HepG2 (cell line): Measurements from ENCODE around the gene ASTN1. TPM values are rescaled to one million over a fixed set of nuclear protein-coding genes. Genes with fewer than 3 reads are reported as not detected.

ENCODE experiments used
- ATAC-seq: fragments of 200-7000 bp; cut with Tn5 transposase; 3 replicates; pipeline ENCODE4 v1.9.1; 2020; ENCODE audit warnings: mild to moderate bottlenecking, moderate library complexity
- BruUV-seq: library from RNA; stranded (reverse); fragments of 400-500 nt; replicated peaks from 2 replicates; lab custom pipeline; 2021; lab: Mats Ljungman, UMichigan
- CTCF ChIA-PET: fragments of 300-600 bp; formaldehyde crosslinking; extraction: SDS; loops from one replicate; lab custom pipeline; 2021; ENCODE audit warnings: low total read pairs, inconsistent platforms, low intra/inter-chr PET ratio; lab: Yijun Ruan, JAX
- POLR2A ChIA-PET: fragments of 350-600 bp; sonication (Branson Sonifier 250); formaldehyde crosslinking; loops from one replicate; lab custom pipeline; 2020; ENCODE audit warnings: antibody characterized with exemption, inconsistent platforms; lab: Yijun Ruan, JAX
- DNase-seq: peaks from one replicate; pipeline ENCODE4 v3.0.0-alpha.2; 2015; ENCODE audit warnings: low spot score
- FAIRE-seq: peaks from 3 replicates; lab custom pipeline; 2011; peaks lifted over from hg19 to GRCh38; lab: Jason Lieb, UNC
- H2AFZ ChIP-seq: one replicate; pipeline ENCODE4 v1.6.1; 2011; ENCODE audit warnings: low read length, inconsistent platforms
- H3K27ac ChIP-seq: fragments of 300-600 bp; 3 replicates; pipeline ENCODE4 v1.8.0; 2011; ENCODE audit warnings: mixed run types, mild to moderate bottlenecking, mixed read lengths, low read length, inconsistent platforms; ENCODE audit not compliant: insufficient read depth; ENCODE audit errors: extremely low read length
- H3K27me3 ChIP-seq, 2 experiments: fragments of 200-600 bp in 1 of 2; 2 replicates in 1 of 2; 3 replicates in 1 of 2; pipeline versions ENCODE4 v1.6.0 to v1.8.0; 2011; ENCODE audit warnings: low read length in 2 of 2, mild to moderate bottlenecking in 2 of 2, moderate library complexity in 2 of 2, inconsistent platforms in 1 of 2; ENCODE audit not compliant: insufficient read depth in 2 of 2, control insufficient read depth in 1 of 2
- H3K36me3 ChIP-seq, 2 experiments: fragments of 200-600 bp in 1 of 2; replicated peaks in 1 of 2; 2 replicates in 1 of 2; 3 replicates in 1 of 2; pipeline versions ENCODE4 v1.5.1 to v1.8.0; 2011; ENCODE audit warnings: low read length in 2 of 2, inconsistent platforms in 1 of 2; ENCODE audit not compliant: insufficient read depth in 2 of 2, control insufficient read depth in 1 of 2
- H3K4me1 ChIP-seq: 2 replicates; pipeline ENCODE4 v1.5.1; 2012; ENCODE audit warnings: low read length, inconsistent platforms; ENCODE audit not compliant: insufficient read depth
- H3K4me2 ChIP-seq: 2 replicates; pipeline ENCODE4 v1.6.0; 2011; ENCODE audit warnings: low read depth, low read length, inconsistent platforms
- H3K4me3 ChIP-seq, 3 experiments: fragments of 200-600 bp in 1 of 3; sonication (generic), shearing (Covaris generic) in 1 of 3; replicated peaks in 1 of 3; 2 replicates each; pipeline ENCODE4 v1.5.1; 2011 to 2016; ENCODE audit warnings: low read length in 3 of 3, inconsistent platforms in 2 of 3, low read depth in 2 of 3, mild to moderate bottlenecking in 2 of 3, control low read depth in 1 of 3, mixed read lengths in 1 of 3; ENCODE audit not compliant: insufficient read depth in 1 of 3
- H3K79me2 ChIP-seq: one replicate; pipeline ENCODE4 v1.6.1; 2011; ENCODE audit warnings: low read length, inconsistent platforms; ENCODE audit not compliant: insufficient read depth
- H3K9ac ChIP-seq: 2 replicates; pipeline ENCODE4 v1.6.0; 2011; ENCODE audit warnings: mild to moderate bottlenecking, low read depth, low read length, inconsistent platforms; ENCODE audit not compliant: insufficient read depth
- H3K9me3 ChIP-seq: 2 replicates; pipeline ENCODE4 v1.5.1; 2012; ENCODE audit warnings: mild to moderate bottlenecking, low read length
- H4K20me1 ChIP-seq: 2 replicates; pipeline ENCODE4 v1.6.0; 2011; ENCODE audit warnings: inconsistent platforms, mild to moderate bottlenecking, low read length, moderate library complexity; ENCODE audit not compliant: insufficient read depth
- GLI4 ChIP-seq: sonication (generic); formaldehyde crosslinking; IDR thresholded peaks from 2 replicates; pipeline ENCODE4 v1.5.1; 2020; ENCODE audit warnings: missing genetic modification reagents, mild to moderate bottlenecking, moderate library complexity, borderline replicate concordance
- ISL2 ChIP-seq: sonication (generic); formaldehyde crosslinking; IDR thresholded peaks from 2 replicates; pipeline ENCODE4 v1.5.0; 2020; ENCODE audit warnings: missing genetic modification reagents
- KMT2A ChIP-seq: sonication (generic); formaldehyde crosslinking; IDR thresholded peaks from 2 replicates; pipeline ENCODE4 v1.4.0; 2020; ENCODE audit warnings: missing genetic modification reagents
- MZF1 ChIP-seq: sonication (generic); formaldehyde crosslinking; IDR thresholded peaks from 2 replicates; pipeline ENCODE4 v1.8.1; 2023; ENCODE audit warnings: mild to moderate bottlenecking, missing genetic modification reagents, borderline replicate concordance
- NBN ChIP-seq: fragments of 450-650 bp; conservative IDR thresholded peaks from 2 replicates; pipeline ENCODE4 v1.6.1; 2017
- PPARG ChIP-seq: conservative IDR thresholded peaks from 2 replicates; pipeline ENCODE4 v1.6.1; 2016; ENCODE audit warnings: missing biosample characterization, missing genetic modification reagents
- RBM39 ChIP-seq: fragments of 200-400 bp; formaldehyde crosslinking; IDR thresholded peaks from one replicate; pipeline ENCODE4 v1.6.1; 2018; ENCODE audit warnings: antibody characterized with exemption, mild to moderate bottlenecking, low read depth, low read length; ENCODE audit not compliant: poor library complexity, severe bottlenecking
- RFX3 ChIP-seq: IDR thresholded peaks from 2 replicates; pipeline ENCODE4 v1.6.1; 2016; ENCODE audit warnings: missing biosample characterization, missing genetic modification reagents
- SETDB1 ChIP-seq: sonication (generic); formaldehyde crosslinking; IDR thresholded peaks from 2 replicates; pipeline ENCODE4 v1.5.1; 2020; ENCODE audit warnings: missing genetic modification reagents, mild to moderate bottlenecking, borderline replicate concordance
- TOPORS ChIP-seq: sonication (generic); formaldehyde crosslinking; IDR thresholded peaks from 2 replicates; pipeline ENCODE4 v1.8.0; 2023; ENCODE audit warnings: mild to moderate bottlenecking, missing genetic modification reagents
- TRIM24 ChIP-seq: sonication (generic); formaldehyde crosslinking; IDR thresholded peaks from 2 replicates; pipeline ENCODE4 v1.8.0; 2022; ENCODE audit warnings: mild to moderate bottlenecking, missing genetic modification reagents
- ZFP1 ChIP-seq: IDR thresholded peaks from 2 replicates; pipeline ENCODE4 v1.6.1; 2016
- ZNF7 ChIP-seq: IDR thresholded peaks from 2 replicates; pipeline ENCODE4 v1.6.1; 2016; ENCODE audit warnings: missing biosample characterization, missing genetic modification reagents
- WGBS: methylation state at CpG from one replicate; pipeline ENCODE4 v1.1.6; 2017; ENCODE audit warnings: low lambda C conversion rate; 5-methylcytosine and 5-hydroxymethylcytosine counted together
- in situ Hi-C: cut with HindIII; loops from 2 replicates; pipeline ENCODE4 v1.10.0; 2017; ENCODE audit warnings: low pct_unique_long_range_greater_than_20kb; ENCODE audit not compliant: extremely low pct_ligation_motif_present
- intact Hi-C: fragments of 100-400 bp; cut with micrococcal nuclease; formaldehyde crosslinking; loops from one replicate; pipeline ENCODE4 v1.10.0; 2022; ENCODE audit not compliant: unreplicated experiment
- polyA plus RNA-seq, 8 experiments: library from polyadenylated mRNA; depleted of rRNA in 3 of 8; stranded (reverse) in 7 of 8; unstranded in 1 of 8; fragments of >200 nt; fragmentation: Illumina TruSeq in 4 of 8; extraction: Trizol in 4 of 8; gene quantifications; 2 replicates each; pipeline versions ENCODE4 v1.2.1 to v1.2.3, GENCODE V29; 2011 to 2016; ENCODE audit warnings: low read depth in 4 of 8, missing spikeins in 1 of 8, mixed read lengths in 1 of 8; ENCODE audit not compliant: insufficient read depth in 1 of 8
- total RNA-seq, 5 experiments: library from RNA; depleted of rRNA; stranded (reverse); fragments of >200 nt; fragmentation: Illumina TruSeq; extraction: Trizol; gene quantifications; 2 replicates each; pipeline ENCODE4 v1.2.3, GENCODE V29; 2016; ENCODE audit warnings: low read depth in 1 of 5
- TF ChIP-seq, protein P1 (sequence below): sonication (generic); formaldehyde crosslinking; IDR thresholded peaks from 2 replicates; pipeline ENCODE4 v1.4.0; 2020; ENCODE audit warnings: low read depth, mild to moderate bottlenecking, missing genetic modification reagents

Gene ASTN1
- total and polyA plus RNA-seq, 2 of the 13 experiments (the other 11 are each of a cell fraction or from before 2014, with no cell fraction given): not detected

DNA sequence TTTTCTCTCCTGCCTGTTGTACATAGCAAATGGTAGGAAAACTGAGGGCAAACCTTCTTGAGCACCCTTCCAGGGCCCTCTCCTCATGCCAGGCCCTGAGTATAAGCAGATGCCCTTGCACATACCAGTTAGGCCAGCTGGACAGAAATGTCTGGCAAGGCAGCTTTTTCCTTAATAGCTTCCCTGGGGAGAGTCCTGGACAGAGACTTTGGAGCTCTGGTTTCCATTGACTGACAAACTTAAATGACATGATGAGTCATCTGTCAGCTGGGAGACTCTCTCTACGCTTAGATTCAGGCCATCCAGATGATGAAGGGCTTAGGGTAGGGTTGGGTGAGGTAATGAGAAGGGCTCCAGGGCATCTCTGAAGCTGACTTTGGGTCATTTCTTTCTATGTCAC, 317.5 kb downstream of the ASTN1 start:
- intact Hi-C loops (no loop called here), in situ Hi-C loops (loop anchor here (10.0 to 25.0 kb wide), 3 partner anchors 282 to 1685 kb away; no protein-coding TSS in a partner anchor)
- H3K27me3 ChIP-seq: no peaks in the 10 kb centered on the region
- H3K36me3 ChIP-seq: no peaks in the 10 kb centered on the region
- H3K4me1 ChIP-seq: no peaks in the 10 kb centered on the region
- TF ChIP-seq KMT2A (CRISPR knock-in tag) (no peak), TRIM24 (no peak), ZNF7 (no peak), GLI4 (CRISPR knock-in tag) (no peak), RFX3 (CRISPR knock-in tag) (no peak), PPARG (CRISPR knock-in tag) (no peak), NBN (no peak), ISL2 (CRISPR knock-in tag) (no peak), ZFP1 (no peak), RBM39 (no peak), TOPORS (no peak), SETDB1 (CRISPR knock-in tag) (no peak), MZF1 (CRISPR knock-in tag) (no peak)
- TF ChIP-seq, protein P1, sequence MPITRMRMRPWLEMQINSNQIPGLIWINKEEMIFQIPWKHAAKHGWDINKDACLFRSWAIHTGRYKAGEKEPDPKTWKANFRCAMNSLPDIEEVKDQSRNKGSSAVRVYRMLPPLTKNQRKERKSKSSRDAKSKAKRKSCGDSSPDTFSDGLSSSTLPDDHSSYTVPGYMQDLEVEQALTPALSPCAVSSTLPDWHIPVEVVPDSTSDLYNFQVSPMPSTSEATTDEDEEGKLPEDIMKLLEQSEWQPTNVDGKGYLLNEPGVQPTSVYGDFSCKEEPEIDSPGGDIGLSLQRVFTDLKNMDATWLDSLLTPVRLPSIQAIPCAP: no peak
- DNase-seq (no peak), ATAC-seq (no peak), FAIRE-seq (no peak)
- no peaks in the 10 kb centered on the region for H3K9me3 ChIP-seq
- H3K79me2 ChIP-seq: no peaks in the 10 kb centered on the region
- POLR2A ChIA-PET: no interaction called here
- H3K27ac ChIP-seq: no peak overlapping the region
- no peak overlapping the region for H2AFZ ChIP-seq
- H3K9ac ChIP-seq: no peak overlapping the region
- BruUV-seq: no TSS peak
- H3K4me3 ChIP-seq: no peak overlapping the region
- H4K20me1 ChIP-seq: no peaks in the 10 kb centered on the region
- 0% methylated on average over 1 of the region's 1 CpG for WGBS
- CTCF ChIA-PET: no interaction called here
- no peak overlapping the region for H3K4me2 ChIP-seq
